ENCODE results near the gene LEFTY1.
"Not testable (repeated sequence)": the region's sequence is repeated elsewhere in the genome, so short reads cannot be mapped to it uniquely, and the experiment has no call there.

LEFTY1 gene

DNA sequence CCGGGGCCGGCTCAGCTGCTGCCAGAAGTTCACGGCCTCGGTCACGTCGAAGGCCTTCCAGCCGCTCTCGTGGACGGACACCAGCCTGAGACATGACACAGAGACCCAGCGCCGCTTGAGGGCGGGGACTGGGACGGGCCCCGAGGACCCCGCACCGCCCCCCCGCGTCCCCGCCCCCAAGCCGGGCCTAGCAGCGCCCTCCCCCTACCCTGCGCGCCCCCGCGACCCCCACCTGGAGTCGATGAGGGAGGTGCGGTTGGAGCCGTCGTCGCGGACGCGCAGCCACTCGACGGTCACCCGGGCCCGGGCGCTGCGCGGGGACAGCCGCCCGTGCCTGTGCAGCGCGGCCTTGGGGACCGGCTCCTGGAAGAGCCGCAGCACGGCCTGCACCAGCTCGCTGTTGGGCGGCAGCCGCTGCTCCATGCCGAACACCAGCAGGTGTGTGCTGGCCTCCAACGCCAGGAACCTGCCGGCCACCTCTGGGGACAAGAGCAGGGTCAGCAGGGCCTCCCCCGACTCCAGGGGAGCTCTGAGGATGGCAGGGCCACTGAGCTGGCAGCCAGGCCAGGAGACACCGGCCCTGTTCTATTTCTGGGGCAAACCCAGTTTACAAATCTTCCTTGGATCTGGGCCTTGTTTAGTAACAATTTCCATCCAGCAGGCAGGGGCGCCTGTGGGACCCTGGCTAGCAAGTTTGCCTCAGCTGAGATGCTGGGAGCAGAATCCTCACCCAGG, 1.2 kb downstream of the LEFTY1 start:
- DNase-seq, result not testable (repeated sequence)

DNA sequence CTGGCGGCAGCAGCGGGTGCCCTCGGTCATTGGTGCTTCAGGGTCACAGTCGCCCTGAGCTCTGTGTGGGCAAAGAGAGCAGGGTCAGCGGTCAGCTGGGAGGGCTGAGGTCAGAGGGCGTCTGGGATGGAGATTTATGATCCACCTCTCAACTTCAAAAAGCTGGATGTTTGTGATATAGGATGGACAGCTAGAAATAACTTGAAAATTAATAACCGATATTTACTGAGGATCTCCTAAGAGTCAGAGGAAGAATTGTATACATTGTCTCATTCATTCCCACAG, 2.0 kb downstream of the LEFTY1 start:
- no peak for DNase-seq

DNA sequence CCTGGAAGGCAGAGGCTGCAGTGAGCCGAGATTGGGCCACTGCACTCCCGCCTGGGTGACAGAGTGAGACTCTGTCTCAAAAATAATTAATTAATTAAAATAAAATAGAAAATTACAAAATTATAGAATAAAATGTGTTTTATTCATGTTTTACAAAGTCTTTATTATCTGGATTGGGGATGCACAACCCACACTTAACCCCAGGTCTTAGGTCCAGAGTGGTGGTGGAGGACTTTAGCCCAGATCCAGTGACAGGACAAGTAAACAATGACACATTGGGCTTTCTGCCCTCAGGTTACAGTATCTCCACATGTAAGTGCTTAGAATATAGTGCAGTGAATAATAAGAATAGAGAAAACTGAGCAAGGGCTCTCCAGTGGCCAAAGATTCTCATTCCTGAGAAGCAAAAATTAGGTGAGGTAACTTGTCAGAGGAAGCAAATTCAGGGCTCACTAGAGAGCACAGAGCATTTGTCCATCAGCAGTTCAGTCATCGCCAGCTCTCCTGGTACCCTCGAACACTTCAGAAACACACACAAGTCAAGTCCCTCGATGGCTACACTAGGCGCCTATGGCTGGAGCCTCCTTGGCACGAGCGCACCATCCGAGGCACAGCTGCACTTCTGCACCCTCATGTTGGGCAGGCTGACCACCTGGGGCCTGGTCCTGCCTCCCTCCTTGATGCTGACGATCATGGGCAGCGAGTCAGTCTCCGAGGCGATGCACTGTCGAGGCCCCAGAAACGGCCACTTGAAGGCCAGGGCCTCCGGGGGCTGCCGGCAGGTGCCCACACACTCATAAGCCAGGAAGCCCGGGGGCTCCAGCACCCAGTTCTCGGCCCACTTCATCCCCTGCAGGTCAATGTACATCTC, 2.6 kb downstream of the LEFTY1 start:
- no peak for DNase-seq

DNA sequence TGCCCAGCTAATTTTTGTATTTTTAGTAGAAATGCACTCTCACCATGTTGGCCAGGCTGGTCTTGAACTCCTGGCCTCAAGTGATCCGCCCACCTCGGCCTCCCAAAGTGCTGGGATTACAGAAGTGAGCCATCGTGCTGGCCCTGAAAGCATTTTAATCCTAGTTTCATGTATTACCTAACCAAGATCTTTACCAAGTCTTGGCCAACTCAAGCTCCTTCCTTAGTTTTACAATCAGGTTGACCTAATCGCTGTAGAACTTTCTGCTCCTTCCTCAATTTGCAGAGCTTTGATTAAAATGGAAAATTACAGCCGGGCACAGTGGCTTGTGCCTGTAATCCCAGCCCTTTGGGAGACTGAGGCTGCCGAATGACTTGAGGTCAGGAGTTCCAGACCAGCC, 3.6 kb downstream of the LEFTY1 start:
- no peak for DNase-seq

DNA sequence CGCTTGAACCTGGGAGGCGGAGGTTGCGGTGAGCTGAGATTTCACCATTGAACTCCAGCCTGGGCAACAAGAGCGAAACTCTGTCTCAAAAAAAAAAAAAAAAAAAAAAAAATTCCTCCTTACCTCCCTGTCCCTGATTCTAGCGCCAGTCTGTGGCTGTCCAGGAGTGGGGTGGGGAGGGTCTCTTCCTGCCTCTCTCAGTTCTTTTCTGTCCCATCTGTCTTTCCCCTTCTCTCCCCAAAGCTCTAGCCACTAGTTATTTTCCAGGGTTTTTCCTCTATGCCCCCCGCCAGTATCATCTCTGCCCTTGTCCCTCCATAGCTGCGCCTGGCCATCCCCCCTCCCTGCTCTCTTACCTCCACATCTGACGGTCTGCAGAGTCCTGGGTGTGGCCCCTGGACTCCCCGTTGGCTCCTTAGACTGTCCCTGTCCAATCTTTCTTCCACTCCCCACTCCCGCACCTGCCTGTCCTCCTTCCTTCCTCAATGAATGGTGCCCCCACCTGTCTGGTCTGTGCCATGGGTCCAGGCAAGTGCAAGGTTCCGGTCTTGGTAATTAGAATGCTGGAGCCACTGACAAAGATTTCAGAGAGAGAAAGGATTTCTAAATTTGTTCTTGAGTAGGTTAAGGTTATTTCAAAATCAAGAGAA, 5.2 kb downstream of the LEFTY1 start:
- no peak for DNase-seq

DNA sequence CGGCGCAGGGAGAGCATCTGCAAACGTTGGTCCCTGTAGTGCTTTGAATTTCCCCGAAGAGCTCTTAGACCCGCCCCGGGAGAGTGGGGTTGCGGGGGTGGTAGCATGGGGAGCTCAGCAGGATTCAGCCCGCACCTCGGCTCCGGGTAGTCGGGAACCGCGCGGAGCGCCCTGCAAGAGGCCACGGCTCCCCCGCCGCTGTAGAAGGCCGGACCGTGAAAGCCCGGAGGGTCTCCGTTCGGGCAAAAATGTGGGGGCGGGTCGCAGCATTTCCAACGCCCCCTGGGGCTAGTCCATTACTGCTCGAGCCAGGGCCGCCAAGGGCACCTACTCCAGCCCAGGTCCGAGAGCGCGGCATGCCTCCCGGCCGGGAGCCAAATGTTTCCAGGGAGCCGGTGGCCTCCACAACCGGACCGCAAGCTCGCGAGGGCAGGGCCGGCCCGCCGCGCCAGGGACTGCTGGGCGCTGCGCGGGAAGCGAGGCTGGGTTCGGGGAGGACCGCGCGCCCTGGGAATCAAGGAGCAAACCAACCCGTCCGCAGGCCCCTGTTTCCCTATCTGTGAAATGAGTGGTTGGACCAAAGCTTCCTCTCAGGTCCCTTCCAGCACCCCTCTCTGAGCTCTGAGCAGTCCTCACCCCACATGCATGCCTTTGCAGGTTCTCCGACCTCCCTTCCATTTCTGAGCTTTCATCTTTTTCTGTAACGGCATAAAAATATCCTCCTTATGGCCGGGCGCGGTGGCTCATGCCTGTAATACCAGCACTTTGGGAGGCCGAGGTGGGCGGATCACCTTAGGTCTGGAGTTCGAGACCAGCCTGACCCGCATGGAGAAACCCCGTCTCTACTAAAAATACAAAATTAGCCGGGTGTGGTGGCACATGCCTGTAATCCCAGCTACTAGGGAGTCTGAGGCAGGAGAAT, 6.0 kb downstream of the LEFTY1 start:
- DNase-seq, result peak; percentile 25

DNA sequence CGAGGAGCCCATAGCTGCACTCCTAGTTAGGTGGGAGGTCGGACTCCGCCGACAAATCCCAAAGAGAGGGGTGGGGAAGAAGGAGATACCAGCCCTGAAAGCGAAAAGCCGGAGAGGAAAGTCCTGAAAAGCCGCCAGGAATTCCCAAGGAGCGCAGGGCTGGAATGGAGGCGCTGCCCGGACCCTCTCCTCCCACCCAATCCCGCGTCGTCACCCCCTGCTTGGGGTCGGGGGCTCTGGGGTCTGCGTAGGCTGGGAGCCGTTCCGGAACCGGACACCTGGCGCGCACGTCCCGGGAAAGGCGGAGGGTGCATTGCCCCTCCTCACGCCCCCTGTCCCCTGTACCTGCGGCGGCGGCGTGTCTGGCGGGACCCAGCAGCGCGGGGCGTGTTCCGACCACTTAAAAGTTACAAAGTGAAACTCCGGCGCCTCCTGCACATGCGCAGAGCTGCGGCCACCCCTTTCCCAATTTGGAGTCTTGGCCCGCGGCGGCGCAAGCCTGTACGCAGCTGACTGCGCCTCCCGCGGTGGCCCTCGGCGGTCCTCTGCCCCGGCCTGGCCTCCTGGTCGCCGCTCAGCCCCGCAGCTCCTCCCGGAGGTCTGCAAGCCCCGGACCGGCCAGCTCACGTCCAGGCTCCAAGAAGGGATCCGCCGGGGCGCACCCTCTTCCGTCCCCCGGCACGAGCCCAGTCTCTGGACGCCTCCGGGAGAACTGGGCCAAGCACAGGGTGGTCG, 6.8 kb downstream of the LEFTY1 start, which contains the start of gene TMEM63A:
TMEM63A (minus strand) TSS at position 422 of the 735 bp plus-strand sequence. CDS start 4,800 bp downstream, outside the sequence.
- peak; percentile 83 for DNase-seq

DNA sequence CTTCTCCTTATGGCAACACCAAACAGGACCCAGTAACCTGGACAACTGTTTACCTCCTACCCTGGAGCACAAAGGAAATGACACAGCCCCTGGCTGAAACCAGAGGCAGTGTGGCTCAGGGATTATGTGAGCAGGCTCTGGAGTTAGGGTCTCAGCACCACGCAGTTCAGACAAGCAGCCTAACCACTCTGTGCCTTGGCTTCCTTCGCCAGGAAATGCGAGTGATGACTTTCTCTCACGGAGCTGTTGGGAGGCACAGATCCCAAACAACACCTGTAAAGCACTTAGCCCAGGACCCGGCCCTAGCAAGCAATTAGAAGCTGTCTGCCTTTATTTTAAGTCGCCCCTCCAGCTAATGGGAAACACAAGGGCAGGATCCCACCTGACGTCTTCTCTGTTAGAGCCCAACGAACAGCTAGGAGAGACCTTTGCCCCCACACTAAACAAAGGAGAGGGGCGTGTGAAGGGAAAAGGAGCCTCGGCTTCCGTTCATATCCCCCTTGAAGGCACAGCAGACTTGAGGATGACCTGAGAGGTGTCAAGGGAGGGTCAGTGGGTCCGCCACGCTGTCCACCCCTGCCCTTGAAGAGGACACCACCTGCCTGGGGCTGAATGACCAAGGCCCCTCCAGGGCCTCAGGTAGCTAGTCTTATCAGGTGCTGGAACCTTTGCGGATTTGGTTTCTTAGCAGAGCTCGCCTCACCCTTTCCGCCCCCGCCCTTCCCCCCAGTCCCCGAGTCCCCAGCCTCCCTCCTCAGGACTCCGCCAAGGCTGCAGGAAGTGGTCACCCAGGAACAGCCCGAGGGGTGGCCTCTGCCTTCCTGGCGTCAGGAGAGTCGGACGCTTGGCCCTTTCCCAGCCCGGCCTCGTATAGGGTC, 7.6 kb downstream of the LEFTY1 start:
- DNase-seq, result peak; percentile 35

DNA sequence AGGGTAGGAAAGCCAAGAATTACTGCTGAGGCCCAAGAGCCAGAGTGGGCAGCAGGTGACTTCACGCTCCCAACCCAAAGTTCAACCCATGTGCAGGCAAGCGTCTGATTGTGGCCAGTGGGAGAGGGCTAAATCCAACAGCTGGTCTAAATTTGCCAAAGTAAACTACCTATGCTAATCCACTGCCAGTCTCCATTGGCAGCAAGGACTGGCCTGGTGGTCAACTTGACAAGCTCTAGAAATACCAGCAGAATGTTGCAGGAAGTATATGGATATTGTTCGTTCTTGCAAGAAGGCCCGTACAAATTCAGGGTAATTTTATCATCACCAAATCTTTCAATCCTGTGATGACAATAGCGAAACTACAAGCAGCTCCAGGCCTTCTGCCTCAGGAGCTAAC, 8.3 kb downstream of the LEFTY1 start:
- no peak for DNase-seq

DNA sequence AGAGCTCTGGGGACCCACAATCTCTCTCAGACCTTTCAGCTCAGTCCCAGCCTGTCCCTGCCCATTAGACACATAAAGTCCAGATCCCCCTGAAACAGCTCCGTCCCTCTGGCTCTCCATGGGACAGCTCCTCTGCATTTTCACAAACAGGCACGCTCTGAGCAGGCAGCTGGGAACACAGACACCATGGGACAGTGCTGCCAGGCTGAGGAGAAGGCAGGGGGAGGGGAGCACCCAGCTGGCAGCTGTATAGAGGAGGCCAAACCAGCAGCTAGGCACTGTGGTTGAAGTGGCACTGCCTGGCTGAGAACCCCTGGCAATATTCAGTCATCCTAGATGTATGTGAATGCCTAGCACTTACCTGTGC, 8.7 kb downstream of the LEFTY1 start:
- no peak for DNase-seq

DNA sequence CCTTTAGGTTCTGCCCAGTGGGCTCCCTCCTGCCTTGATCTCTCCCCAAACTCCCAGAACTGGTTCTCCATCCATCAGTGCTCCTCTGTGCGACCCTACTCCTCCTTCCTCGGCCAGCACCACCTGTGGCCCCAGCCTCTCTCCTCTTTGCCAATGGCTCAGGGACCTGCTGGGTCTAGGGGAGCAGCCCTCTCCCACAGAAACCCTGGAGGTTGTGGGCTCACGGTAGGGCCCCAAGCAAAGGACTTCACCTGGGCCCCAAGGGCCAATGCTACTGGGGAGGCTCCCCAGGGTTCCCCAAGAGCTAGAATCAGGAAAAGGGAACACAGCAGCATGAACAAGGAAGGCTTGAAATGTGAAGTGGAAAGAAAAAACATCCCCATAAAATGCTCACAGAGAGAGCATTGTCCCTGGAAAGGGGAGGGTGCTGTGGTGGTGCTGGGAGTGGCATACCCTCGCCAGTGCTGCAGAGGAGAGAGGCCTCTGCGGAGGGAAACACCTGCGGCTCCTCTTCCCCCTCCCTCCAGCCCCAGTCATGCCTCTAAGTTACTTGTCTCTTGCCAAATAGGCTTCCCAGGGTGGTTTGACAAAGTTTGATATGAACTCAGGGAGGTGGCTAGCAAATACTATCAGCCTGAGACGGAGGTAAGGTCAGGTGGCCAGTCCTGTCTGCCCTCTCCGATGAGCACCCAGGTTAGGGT, 9.3 kb downstream of the LEFTY1 start:
- no peak for DNase-seq

DNA sequence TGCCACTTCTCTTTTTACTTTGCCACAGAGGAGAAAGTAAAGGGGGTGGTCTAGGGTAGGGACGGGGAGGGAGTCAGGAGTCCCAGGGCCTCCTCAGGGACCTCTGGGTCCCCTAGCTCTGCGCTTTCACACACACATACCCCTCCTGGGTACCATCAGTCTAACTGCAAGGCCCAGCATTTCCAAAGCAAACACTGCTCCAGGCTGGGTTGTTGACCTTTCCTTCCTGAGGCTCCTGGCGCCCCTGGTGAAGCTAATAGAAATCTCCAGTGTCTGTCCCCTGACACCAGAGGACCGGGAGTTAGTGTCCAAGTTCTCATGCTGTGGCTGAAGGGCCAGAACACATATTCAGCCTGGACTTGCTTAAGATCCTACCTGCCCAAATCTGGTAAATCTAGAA, 10.7 kb downstream of the LEFTY1 start:
- no peak for DNase-seq

DNA sequence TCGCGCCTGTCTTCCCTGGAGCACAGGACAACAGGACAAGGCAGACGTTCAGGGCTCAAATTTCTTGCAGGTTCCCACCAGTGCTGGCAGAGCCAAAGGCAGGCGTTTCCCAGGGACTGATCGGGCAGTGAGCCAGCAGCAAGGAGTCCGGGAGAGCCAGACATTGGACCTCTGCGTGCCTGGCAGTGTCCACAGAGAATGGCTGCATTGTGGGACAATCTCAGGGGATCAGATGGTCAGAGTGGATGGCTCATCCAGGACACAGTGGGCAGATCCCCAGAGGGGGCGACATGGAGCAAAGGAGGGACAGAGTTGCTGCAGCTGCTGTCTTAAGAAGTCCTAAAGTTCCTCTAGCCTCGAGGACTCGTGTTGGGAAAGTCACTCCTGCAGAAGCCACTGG, 11.4 kb downstream of the LEFTY1 start:
- peak; percentile 54 for DNase-seq

DNA sequence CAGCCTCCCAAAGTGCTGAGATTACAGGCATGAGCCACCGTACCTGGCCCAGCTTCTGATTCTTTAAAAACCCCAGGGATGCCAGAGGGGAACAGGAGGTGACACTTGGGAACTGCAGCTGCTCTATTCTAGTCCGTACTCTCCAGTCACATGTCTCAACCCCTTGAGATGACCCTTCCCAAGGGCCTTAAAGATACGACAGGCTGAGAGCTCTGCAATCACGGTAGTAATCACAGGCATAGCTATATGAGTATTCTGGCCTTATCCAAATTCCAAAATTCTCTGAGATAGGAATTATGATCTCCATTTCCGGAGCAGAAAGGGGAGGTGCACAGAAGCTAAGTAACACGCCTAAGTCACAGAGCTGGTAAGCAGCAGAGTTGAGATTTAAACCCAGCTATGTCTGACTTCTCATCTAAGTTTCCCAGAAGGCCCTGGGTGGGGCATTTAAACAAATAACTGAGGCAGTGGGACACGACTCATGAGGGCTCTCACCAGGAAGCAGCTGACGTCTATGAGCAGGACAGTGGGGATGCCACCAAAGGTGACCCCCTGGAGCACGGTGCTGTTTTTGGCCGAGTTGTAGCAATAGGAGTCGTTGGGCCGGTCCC, 11.9 kb downstream of the LEFTY1 start:
- no peak for DNase-seq

DNA sequence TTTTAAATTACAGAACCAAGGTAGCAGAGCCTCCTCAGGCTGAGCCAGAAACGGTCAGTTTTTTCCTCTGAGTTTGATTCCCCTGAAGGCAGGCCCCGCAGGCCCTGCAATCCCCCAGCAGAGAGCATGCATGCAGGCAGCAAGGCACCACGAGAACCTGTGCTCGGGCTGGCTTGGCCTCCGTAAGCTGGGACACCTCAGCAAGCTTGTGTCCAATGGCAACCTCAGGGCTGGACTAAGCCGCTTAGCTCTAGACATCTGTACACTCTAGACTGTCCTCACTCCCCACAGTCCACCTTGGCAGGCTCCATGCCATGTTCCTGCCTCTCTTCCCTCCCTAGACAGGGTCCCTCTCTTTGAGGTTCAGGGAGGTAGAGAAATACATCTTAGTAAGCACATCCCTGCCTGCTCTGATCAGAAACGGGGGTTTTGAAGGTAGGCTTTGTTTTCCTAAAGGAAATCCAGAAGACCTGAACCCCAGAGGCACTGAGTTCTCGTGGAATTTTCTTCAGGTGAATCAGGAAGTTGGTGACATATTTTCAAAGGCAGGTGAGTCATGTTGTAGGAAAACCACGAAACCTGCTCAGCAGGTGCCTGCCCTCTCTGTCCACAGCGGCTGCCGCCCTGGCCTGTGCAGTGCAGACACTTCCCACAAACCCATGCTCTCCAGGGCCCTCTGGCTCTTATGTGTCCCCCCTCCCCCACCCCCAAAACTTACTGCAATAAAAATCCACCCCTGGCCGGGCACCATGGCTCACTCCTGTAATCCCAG, 13.7 kb downstream of the LEFTY1 start:
- DNase-seq, result no peak

DNA sequence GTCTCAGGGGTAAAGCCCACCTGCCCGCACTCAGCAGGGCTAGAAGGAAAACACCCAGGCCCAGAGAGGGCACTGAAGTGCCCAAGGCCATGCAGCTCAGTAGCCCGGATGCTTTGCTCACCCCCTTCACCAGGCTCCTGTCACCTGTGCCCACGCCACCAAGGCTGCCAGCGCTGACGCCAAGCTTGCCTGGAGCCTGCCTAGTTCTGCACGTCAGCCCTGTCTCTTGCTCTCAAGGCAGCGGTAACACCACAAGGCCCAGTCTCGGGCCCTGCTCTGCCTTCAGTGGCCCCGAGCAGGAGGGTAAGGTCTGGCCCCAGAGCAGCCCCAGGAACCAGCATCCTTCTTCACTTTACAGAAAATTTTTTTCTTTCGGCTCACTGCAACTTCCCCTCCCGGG, 14.5 kb downstream of the LEFTY1 start:
- no peak for DNase-seq

DNA sequence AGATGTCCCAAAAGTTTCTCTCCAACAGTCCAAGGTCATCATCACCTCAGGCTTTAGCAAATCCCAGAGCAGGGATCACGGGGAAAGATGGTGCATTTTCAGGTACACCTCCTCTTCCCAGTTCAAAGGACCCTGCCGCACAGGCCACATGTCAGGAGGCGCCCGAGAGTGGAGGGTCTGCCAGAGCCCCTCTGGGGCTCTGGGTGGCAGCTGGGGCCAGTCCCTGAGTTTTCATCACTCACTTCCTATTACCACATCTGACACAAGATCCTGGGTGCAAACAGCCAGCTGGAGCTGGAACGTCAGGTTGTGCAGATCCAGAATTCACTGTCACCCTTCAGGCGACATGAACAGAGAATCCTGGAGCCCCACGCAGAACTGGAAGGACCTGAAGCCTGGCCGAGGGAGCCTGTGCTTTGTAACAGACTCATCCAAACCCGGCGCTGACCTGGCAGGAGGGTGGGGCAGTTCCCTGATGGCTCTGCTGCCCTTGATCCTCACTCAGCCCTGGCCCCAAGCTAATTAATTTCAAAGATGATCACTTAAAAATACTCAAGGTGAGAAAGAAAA, 15.6 kb downstream of the LEFTY1 start:
- DNase-seq, result no peak

DNA sequence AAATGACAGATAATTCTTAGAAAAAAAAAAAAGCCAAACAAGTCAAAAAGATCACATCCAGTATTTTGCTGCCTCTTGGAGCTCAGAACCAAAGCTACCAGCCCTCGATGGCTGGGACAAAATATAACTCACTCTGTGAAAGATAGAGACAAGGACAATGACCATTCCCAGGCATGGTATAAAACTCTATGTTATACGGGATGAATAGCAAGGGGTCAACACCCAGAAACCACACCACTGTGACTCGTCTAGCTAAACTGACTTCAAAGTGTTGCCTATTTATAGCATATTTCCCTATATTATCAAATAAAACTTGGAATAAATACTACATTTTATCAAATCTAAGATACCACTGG, 16.9 kb downstream of the LEFTY1 start:
- DNase-seq, result no peak

All from fibroblast of skin of scalp (primary cell).